ENCODE data around the gene POSTN.

POSTN gene

DNA sequence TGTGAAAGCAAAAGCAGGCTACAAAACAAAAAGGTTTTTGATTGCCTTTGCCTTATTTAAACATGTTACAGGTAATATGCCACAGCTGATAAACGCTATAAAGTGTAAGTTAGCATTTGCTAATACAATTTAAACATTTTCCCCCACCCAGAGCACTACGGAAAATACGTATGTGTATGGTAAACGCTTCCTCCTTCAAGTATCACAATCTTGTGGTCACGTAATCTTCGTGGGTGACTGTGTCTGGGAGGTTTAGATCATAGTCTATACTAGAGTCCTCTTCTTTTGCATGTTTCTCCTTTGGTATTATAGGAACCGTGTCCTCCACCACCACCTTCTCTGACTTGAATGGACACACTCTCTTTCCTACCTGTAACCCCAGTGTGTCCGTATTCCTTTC lies 38.1 kb upstream of the POSTN start:
- Histone ChIP-seq H3K4me3 (ENCODE audit: low read length, poor library complexity, severe bottlenecking) (no peak overlapping the region), H3K9me2 (replicated peaks; ENCODE audit: low read depth, low read length) (no peaks in the 10 kb centered on the region), H3K9me3 (ENCODE audit: insufficient read depth, low read depth, low read length) (no peaks in the 10 kb centered on the region), H3K36me3 (ENCODE audit: insufficient read depth, low read length) (no peaks in the 10 kb centered on the region), H2AFZ (ENCODE audit: low read length) (no peak overlapping the region), H3K79me2 (ENCODE audit: insufficient read depth, low read length) (no peaks in the 10 kb centered on the region), H3K9ac (ENCODE audit: low read depth, low read length, poor library complexity, severe bottlenecking) (no peak overlapping the region), H3F3A (ENCODE audit: low read depth) (no peaks in the 10 kb centered on the region), H3K4me1 (ENCODE audit: insufficient read depth, low read length, poor library complexity, severe bottlenecking) (no peaks in the 10 kb centered on the region), H3K27me3 (ENCODE audit: insufficient read depth, low read length, poor library complexity, severe bottlenecking) (no peaks in the 10 kb centered on the region), H3K4me2 (ENCODE audit: low read depth, low read length, poor library complexity, severe bottlenecking) (no peak overlapping the region), H4K20me1 (ENCODE audit: insufficient read depth, low read length, poor library complexity, severe bottlenecking) (no peaks in the 10 kb centered on the region)
- no peak for TF ChIP-seq CTCF (conservative IDR thresholded peaks at IDR 0.05; ENCODE audit: low read length)

- Histone ChIP-seq H4K20me1 (ENCODE audit: insufficient read depth, low read length, poor library complexity, severe bottlenecking) (no peaks in the 10 kb centered on the region), H3K9me3 (ENCODE audit: insufficient read depth, low read depth, low read length) (no peaks in the 10 kb centered on the region), H3K9me2 (replicated peaks; ENCODE audit: low read depth, low read length) (no peaks in the 10 kb centered on the region), H3F3A (ENCODE audit: low read depth) (no peaks in the 10 kb centered on the region), H3K4me2 (ENCODE audit: low read depth, low read length, poor library complexity, severe bottlenecking) (no peak overlapping the region), H3K79me2 (ENCODE audit: insufficient read depth, low read length) (no peaks in the 10 kb centered on the region), H3K9ac (ENCODE audit: low read depth, low read length, poor library complexity, severe bottlenecking) (no peak overlapping the region), H3K4me3 (ENCODE audit: low read length, poor library complexity, severe bottlenecking) (no peak overlapping the region), H3K4me1 (ENCODE audit: insufficient read depth, low read length, poor library complexity, severe bottlenecking) (no peaks in the 10 kb centered on the region), H2AFZ (ENCODE audit: low read length) (no peak overlapping the region), H3K36me3 (ENCODE audit: insufficient read depth, low read length) (no peaks in the 10 kb centered on the region), H3K27me3 (ENCODE audit: insufficient read depth, low read length, poor library complexity, severe bottlenecking) (no peaks in the 10 kb centered on the region)
- TF ChIP-seq EZH2phosphoT487 (IDR thresholded peaks at IDR 0.05; ENCODE audit: borderline replicate concordance) (no peak), CTCF (conservative IDR thresholded peaks at IDR 0.05; ENCODE audit: low read length) (no peak)
These were observed 33.7 kb upstream of the POSTN start for GRCh38 chr13:37632294-37632693.

DNA sequence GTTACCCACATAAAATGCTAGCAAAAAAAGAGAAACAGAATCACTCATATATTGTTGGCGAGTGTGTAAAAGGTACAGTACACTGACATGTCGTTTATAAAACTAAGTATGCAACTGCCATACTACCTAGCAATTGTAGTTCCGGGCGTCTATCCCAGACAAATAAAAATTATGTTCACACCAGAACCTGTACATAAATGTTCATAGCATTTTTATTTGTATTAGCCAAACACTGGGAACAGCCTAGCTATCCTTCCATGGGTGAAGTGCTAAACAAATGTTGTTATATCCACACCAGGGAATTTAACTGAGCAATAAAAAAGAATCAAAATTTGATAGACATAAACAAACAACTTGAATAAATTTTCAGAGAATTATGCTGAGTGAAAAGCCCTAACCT lies 28.9 kb upstream of the POSTN start:
- H3K9me3 ChIP-seq (ENCODE audit: insufficient read depth, low read depth, low read length), result no peaks in the 10 kb centered on the region
- no peak for TF ChIP-seq EZH2phosphoT487 (IDR thresholded peaks at IDR 0.05; ENCODE audit: borderline replicate concordance)
- TF ChIP-seq CTCF (conservative IDR thresholded peaks at IDR 0.05; ENCODE audit: low read length), result no peak

More for the DNA sequence above, 28.9 kb upstream of the POSTN start:
- Histone ChIP-seq H3K4me1 (ENCODE audit: insufficient read depth, low read length, poor library complexity, severe bottlenecking) (no peaks in the 10 kb centered on the region), H3K9ac (ENCODE audit: low read depth, low read length, poor library complexity, severe bottlenecking) (no peak overlapping the region), H3K27me3 (ENCODE audit: insufficient read depth, low read length, poor library complexity, severe bottlenecking) (no peaks in the 10 kb centered on the region), H4K20me1 (ENCODE audit: insufficient read depth, low read length, poor library complexity, severe bottlenecking) (no peaks in the 10 kb centered on the region), H3K36me3 (ENCODE audit: insufficient read depth, low read length) (no peaks in the 10 kb centered on the region), H3K4me2 (ENCODE audit: low read depth, low read length, poor library complexity, severe bottlenecking) (no peak overlapping the region), H3K4me3 (ENCODE audit: low read length, poor library complexity, severe bottlenecking) (no peak overlapping the region), H2AFZ (ENCODE audit: low read length) (no peak overlapping the region), H3F3A (ENCODE audit: low read depth) (no peaks in the 10 kb centered on the region), H3K9me2 (replicated peaks; ENCODE audit: low read depth, low read length) (no peaks in the 10 kb centered on the region), H3K79me2 (ENCODE audit: insufficient read depth, low read length) (no peaks in the 10 kb centered on the region)
